GOT3 (cell line): ENCODE measurements around the gene ATG5.

ENCODE experiments used
- DNase-seq: peaks from one replicate; lab custom pipeline; 2025; ENCODE audit warnings: mixed read lengths; lab: John Stamatoyannopoulos, UW

ATG5 gene

GRCh38 chr6:106220485-106220884 lies 105.1 kb downstream of the ATG5 start:
- no peak for DNase-seq

- DNase-seq: no peak
Observed at GRCh38 chr6:106216527-106216926, 109.0 kb downstream of the ATG5 start.

GRCh38 chr6:106215608-106216007 lies 110.0 kb downstream of the ATG5 start:
- DNase-seq: no peak

GRCh38 chr6:106214531-106214930 lies 111.0 kb downstream of the ATG5 start:
- no peak for DNase-seq

GRCh38 chr6:106213660-106214289 lies 111.8 kb downstream of the ATG5 start:
- DNase-seq: no peak

- no peak for DNase-seq
Observed at GRCh38 chr6:106212576-106212975, 113.0 kb downstream of the ATG5 start.

GRCh38 chr6:106206905-106207304 lies 118.7 kb downstream of the ATG5 start:
- no peak for DNase-seq

GRCh38 chr6:106204961-106205360 lies 120.6 kb downstream of the ATG5 start:
- no peak for DNase-seq

- DNase-seq: no peak
Observed at GRCh38 chr6:106199998-106200397, 125.6 kb downstream of the ATG5 start.

- DNase-seq: no peak
Observed at GRCh38 chr6:106199331-106199730, 126.2 kb downstream of the ATG5 start.

GRCh38 chr6:106197441-106197840 lies 128.1 kb downstream of the ATG5 start:
- no peak for DNase-seq

- DNase-seq: no peak
Observed at GRCh38 chr6:106194949-106195921, 130.3 kb downstream of the ATG5 start.

GRCh38 chr6:106192824-106193223 lies 132.7 kb downstream of the ATG5 start:
- no peak for DNase-seq

- no peak for DNase-seq
Observed at GRCh38 chr6:106188104-106188794, 137.3 kb downstream of the ATG5 start.

GRCh38 chr6:106187424-106187982 lies 138.1 kb downstream of the ATG5 start:
- DNase-seq: no peak

GRCh38 chr6:106186714-106187113 lies 138.8 kb downstream of the ATG5 start:
- DNase-seq: no peak

GRCh38 chr6:106186172-106186571 lies 139.4 kb downstream of the ATG5 start:
- DNase-seq: no peak

- DNase-seq: no peak
Observed at GRCh38 chr6:106185615-106186014, 139.9 kb downstream of the ATG5 start.

- DNase-seq: no peak
Observed at GRCh38 chr6:106184629-106185028, 140.9 kb downstream of the ATG5 start.

- DNase-seq: no peak
Observed at GRCh38 chr6:106183430-106183829, 142.1 kb downstream of the ATG5 start.

GRCh38 chr6:106182455-106182854 lies 143.1 kb downstream of the ATG5 start:
- DNase-seq: no peak

- no peak for DNase-seq
Observed at GRCh38 chr6:106181664-106182418, 143.7 kb downstream of the ATG5 start.
